ENCODE results near the gene PAX7.
A peak's percentile ranks its signal among the peaks of the same experiment; 100 is the strongest.

The PAX7 gene

GRCh38 chr1:18641005-18641941, 10.6 kb downstream of the PAX7 start:
- no peak overlapping the region for H3K27ac ChIP-seq (ENCODE audit: low read length)
- H4K20me1 ChIP-seq (ENCODE audit: insufficient read depth, low read length) = peaks cover 10% of the 10 kb centered on the region; the same call in 1 of the 2 replicates
- no peaks in the 10 kb centered on the region for H3K36me3 ChIP-seq (ENCODE audit: insufficient read depth, low read length)
- no peak for TF ChIP-seq EZH2 (IDR thresholded peaks at IDR 0.05; ENCODE audit: borderline replicate concordance, low read depth, low read length, severe bottlenecking)
- TF ChIP-seq, protein P1, sequence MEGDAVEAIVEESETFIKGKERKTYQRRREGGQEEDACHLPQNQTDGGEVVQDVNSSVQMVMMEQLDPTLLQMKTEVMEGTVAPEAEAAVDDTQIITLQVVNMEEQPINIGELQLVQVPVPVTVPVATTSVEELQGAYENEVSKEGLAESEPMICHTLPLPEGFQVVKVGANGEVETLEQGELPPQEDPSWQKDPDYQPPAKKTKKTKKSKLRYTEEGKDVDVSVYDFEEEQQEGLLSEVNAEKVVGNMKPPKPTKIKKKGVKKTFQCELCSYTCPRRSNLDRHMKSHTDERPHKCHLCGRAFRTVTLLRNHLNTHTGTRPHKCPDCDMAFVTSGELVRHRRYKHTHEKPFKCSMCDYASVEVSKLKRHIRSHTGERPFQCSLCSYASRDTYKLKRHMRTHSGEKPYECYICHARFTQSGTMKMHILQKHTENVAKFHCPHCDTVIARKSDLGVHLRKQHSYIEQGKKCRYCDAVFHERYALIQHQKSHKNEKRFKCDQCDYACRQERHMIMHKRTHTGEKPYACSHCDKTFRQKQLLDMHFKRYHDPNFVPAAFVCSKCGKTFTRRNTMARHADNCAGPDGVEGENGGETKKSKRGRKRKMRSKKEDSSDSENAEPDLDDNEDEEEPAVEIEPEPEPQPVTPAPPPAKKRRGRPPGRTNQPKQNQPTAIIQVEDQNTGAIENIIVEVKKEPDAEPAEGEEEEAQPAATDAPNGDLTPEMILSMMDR (IDR thresholded peaks at IDR 0.05; ENCODE audit: borderline replicate concordance, extremely low read depth, low read length, poor library complexity, severe bottlenecking) = no peak
- H3K9me3 ChIP-seq (ENCODE audit: insufficient read depth, low read length, severe bottlenecking) = no peaks in the 10 kb centered on the region
- DNase-seq (no peak), ATAC-seq (ENCODE audit: insufficient read depth, low read depth) (no peak)
- no peak overlapping the region for H2AFZ ChIP-seq (ENCODE audit: low read depth, low read length)
- no peak overlapping the region for H3K4me2 ChIP-seq (ENCODE audit: insufficient read depth, low read length)
- no peaks in the 10 kb centered on the region for H3K79me2 ChIP-seq (ENCODE audit: insufficient read depth, low read length)
- H3K4me1 ChIP-seq (ENCODE audit: insufficient read depth, low read length) = no peaks in the 10 kb centered on the region
- peaks cover 77% of the 10 kb centered on the region for H3K27me3 ChIP-seq (ENCODE audit: insufficient read depth, low read length, poor library complexity)
- no peak overlapping the region for H3K4me3 ChIP-seq (ENCODE audit: low read depth in 1 of 2, low read length in 2 of 2)
- H3K9ac ChIP-seq (ENCODE audit: low read depth, low read length) = no peak overlapping the region

GRCh38 chr1:18642278-18643095, 11.8 kb downstream of the PAX7 start:
- no peak overlapping the region for H2AFZ ChIP-seq (ENCODE audit: low read depth, low read length)
- no peak overlapping the region for H3K27ac ChIP-seq (ENCODE audit: low read length)
- ATAC-seq (ENCODE audit: insufficient read depth, low read depth) (no peak), DNase-seq (no peak)
- no peaks in the 10 kb centered on the region for H3K79me2 ChIP-seq (ENCODE audit: insufficient read depth, low read length)
- H3K9ac ChIP-seq (ENCODE audit: low read depth, low read length) = no peak overlapping the region
- H3K36me3 ChIP-seq (ENCODE audit: insufficient read depth, low read length) = no peaks in the 10 kb centered on the region
- no peak overlapping the region for H3K4me2 ChIP-seq (ENCODE audit: insufficient read depth, low read length)
- TF ChIP-seq, protein P1 (IDR thresholded peaks at IDR 0.05; ENCODE audit: borderline replicate concordance, extremely low read depth, low read length, poor library complexity, severe bottlenecking) = no peak
- no peak for TF ChIP-seq EZH2 (IDR thresholded peaks at IDR 0.05; ENCODE audit: borderline replicate concordance, low read depth, low read length, severe bottlenecking)
- H3K4me1 ChIP-seq (ENCODE audit: insufficient read depth, low read length) = no peaks in the 10 kb centered on the region
- no peak overlapping the region for H3K4me3 ChIP-seq (ENCODE audit: low read depth in 1 of 2, low read length in 2 of 2)
- peaks cover 85% of the 10 kb centered on the region for H3K27me3 ChIP-seq (ENCODE audit: insufficient read depth, low read length, poor library complexity)
- peaks cover 10% of the 10 kb centered on the region; the same call in 1 of the 2 replicates for H4K20me1 ChIP-seq (ENCODE audit: insufficient read depth, low read length)
- no peaks in the 10 kb centered on the region for H3K9me3 ChIP-seq (ENCODE audit: insufficient read depth, low read length, severe bottlenecking)

DNA sequence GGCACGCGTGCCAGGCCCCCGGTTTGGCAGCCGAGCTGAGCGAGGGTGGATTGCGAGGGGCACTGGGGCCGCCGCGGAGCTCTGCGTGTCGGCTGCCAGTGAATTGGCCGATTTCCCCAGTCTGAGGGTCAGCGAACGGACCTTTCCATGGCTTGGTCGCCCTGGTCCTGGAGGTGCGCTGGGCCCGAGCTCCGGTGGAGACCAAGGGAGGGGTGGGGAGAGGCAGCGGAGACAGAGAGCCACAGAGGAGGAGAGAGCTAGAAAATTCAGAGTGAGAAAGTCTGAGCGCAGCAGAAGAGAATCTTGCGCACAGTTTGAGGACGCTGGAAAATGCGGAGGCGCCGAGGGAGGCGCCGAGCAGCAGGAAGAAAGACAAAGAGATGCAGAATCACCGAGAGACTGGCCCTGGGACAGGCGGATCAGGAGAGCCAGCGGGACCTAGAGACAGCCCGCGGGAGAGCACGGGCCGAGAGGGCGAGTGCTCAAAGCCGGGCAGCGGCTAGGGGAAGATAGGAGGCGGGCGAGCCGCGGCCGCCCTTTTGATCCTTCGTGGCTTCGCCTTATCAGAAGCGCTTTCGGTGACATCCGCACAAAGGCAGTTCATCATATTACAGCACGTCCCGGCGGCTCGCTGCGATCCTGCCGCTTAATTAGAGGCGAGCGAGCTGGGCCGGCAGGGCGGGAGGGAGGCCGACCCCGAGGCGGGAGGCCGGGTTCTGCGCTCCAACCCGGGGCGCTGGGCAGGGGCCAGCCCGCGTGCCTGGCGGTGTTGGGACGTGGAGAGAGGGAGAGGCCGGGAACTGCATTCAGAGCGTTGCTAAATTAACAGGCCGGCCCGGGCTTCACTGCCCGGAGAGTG, 12.7 kb downstream of the PAX7 start:
- Histone ChIP-seq H3K4me1 (ENCODE audit: insufficient read depth, low read length) (no peaks in the 10 kb centered on the region), H3K4me2 (ENCODE audit: insufficient read depth, low read length) (no peak overlapping the region), H4K20me1 (ENCODE audit: insufficient read depth, low read length) (peaks cover 10% of the 10 kb centered on the region; the same call in 1 of the 2 replicates), H3K27me3 (ENCODE audit: insufficient read depth, low read length, poor library complexity) (peaks cover 89% of the 10 kb centered on the region), H3K79me2 (ENCODE audit: insufficient read depth, low read length) (no peaks in the 10 kb centered on the region), H3K36me3 (ENCODE audit: insufficient read depth, low read length) (no peaks in the 10 kb centered on the region), H3K27ac (ENCODE audit: low read length) (no peak overlapping the region), H3K4me3 (ENCODE audit: low read depth in 1 of 2, low read length in 2 of 2) (no peak overlapping the region), H2AFZ (ENCODE audit: low read depth, low read length) (no peak overlapping the region), H3K9me3 (ENCODE audit: insufficient read depth, low read length, severe bottlenecking) (no peaks in the 10 kb centered on the region), H3K9ac (ENCODE audit: low read depth, low read length) (no peak overlapping the region)
- ATAC-seq (ENCODE audit: insufficient read depth, low read depth) (no peak), DNase-seq (no peak)
- peak; percentile 59 for TF ChIP-seq EZH2 (IDR thresholded peaks at IDR 0.05; ENCODE audit: borderline replicate concordance, low read depth, low read length, severe bottlenecking)
- TF ChIP-seq, protein P1 (IDR thresholded peaks at IDR 0.05; ENCODE audit: borderline replicate concordance, extremely low read depth, low read length, poor library complexity, severe bottlenecking) = no peak
